Stimulated activated CD4-positive, alpha-beta T cell treated with anti-CD3 and anti-CD28 coated beads, Interleukin-4, amount 100 ng/mL, for 1 hour (primary cell): ENCODE data around the gene PGA3.
"Not testable (repeated sequence)": the region's sequence is repeated elsewhere in the genome, so short reads cannot be mapped to it uniquely, and the experiment has no call there.

Source experiments
- DNase-seq: peaks from one replicate; pipeline ENCODE4 v3.0.0-alpha.2; 2020

PGA3 gene

GRCh38 chr11:61202950-61203746 lies at the start of gene PGA3:
TSS of gene PGA3 (plus strand) at chr11:61203515. CDS start at chr11:61203565, 50 bp downstream.
- not testable (repeated sequence) for DNase-seq

GRCh38 chr11:61153593-61154095 lies 49.7 kb upstream of the PGA3 start:
- no peak for DNase-seq

- DNase-seq: no peak
These were observed 48.8 kb upstream of the PGA3 start for GRCh38 chr11:61154528-61154927.

GRCh38 chr11:61155312-61155711 lies 48.0 kb upstream of the PGA3 start:
- no peak for DNase-seq

- DNase-seq: no peak
These were observed 47.6 kb upstream of the PGA3 start for GRCh38 chr11:61155741-61156140.

GRCh38 chr11:61157743-61158142 lies 45.6 kb upstream of the PGA3 start:
- no peak for DNase-seq

- DNase-seq: no peak
These were observed 44.5 kb upstream of the PGA3 start for GRCh38 chr11:61158691-61159381.

GRCh38 chr11:61160487-61161189 lies 42.7 kb upstream of the PGA3 start:
- DNase-seq: no peak

GRCh38 chr11:61161190-61162091 lies 41.9 kb upstream of the PGA3 start, which contains the start of gene VPS37C:
TSS of gene VPS37C (minus strand) at chr11:61161426. CDS start at chr11:61138829, 22,597 bp downstream.
- DNase-seq: peak; percentile 92

GRCh38 chr11:61162092-61162941 lies 41.0 kb upstream of the PGA3 start:
- no peak for DNase-seq

GRCh38 chr11:61163021-61163420 lies 40.3 kb upstream of the PGA3 start:
- DNase-seq: no peak

GRCh38 chr11:61163714-61164605 lies 39.4 kb upstream of the PGA3 start:
- no peak for DNase-seq

GRCh38 chr11:61164606-61165424 lies 38.5 kb upstream of the PGA3 start:
- no peak for DNase-seq

- DNase-seq: not testable (repeated sequence)
These were observed 37.5 kb upstream of the PGA3 start for GRCh38 chr11:61165785-61166184.

- DNase-seq: not testable (repeated sequence)
These were observed 37.0 kb upstream of the PGA3 start for GRCh38 chr11:61166331-61166730.

GRCh38 chr11:61168042-61168688 lies 35.1 kb upstream of the PGA3 start:
- DNase-seq: no peak

- DNase-seq: no peak
These were observed 34.5 kb upstream of the PGA3 start for GRCh38 chr11:61168800-61169199.

- DNase-seq: no peak
These were observed 32.7 kb upstream of the PGA3 start for GRCh38 chr11:61170566-61170965.

- no peak for DNase-seq
These were observed 31.4 kb upstream of the PGA3 start for GRCh38 chr11:61171907-61172306.
